Measurements from ENCODE around the gene PHACTR3. TPM values are rescaled to one million over a fixed set of nuclear protein-coding genes. Genes with fewer than 3 reads are reported as not detected.
"Not testable (repeated sequence)": the region's sequence is repeated elsewhere in the genome, so short reads cannot be mapped to it uniquely, and the experiment has no call there.

The PHACTR3 gene
- polyA plus RNA-seq, result 1.4 to 3.0 TPM (median 2.6 TPM) in 3 replicates
- polyA plus RNA-seq (2011; ENCODE audit: low read depth), result 8.9 TPM
- 0.92 and 2.5 TPM in 2 replicates for polyA plus RNA-seq (2011; cell fraction: cytosol; rRNA removed)
- 1.6 and 1.7 TPM in 2 replicates for polyA plus RNA-seq (2011; cell fraction: nucleus; rRNA removed)
- polyA plus RNA-seq (2012; ENCODE audit: low replicate concordance), result 1.3 and 3.9 TPM in 2 replicates
- polyA minus RNA-seq, result 0.99 to 1.3 TPM in 2 of 3 replicates, not detected in the other
- polyA minus RNA-seq (2011; cell fraction: cytosol; rRNA and poly(A)+ RNA removed), result not detected
- polyA minus RNA-seq (2011; cell fraction: nucleus; rRNA and poly(A)+ RNA removed), result 0.47 and 0.53 TPM in 2 replicates

- Histone ChIP-seq H3K9me3 (ENCODE audit: control insufficient read depth, low read depth, low read length) (no peaks in the 10 kb centered on the region), H3K27me3 (ENCODE audit: control insufficient read depth, extremely low read depth, insufficient read depth, low read length) (peaks cover 44% of the 10 kb centered on the region), H3K36me3 (ENCODE audit: control insufficient read depth in 2 of 2, extremely low read depth in 1 of 2, insufficient read depth in 2 of 2, low read length in 2 of 2) (no peaks in the 10 kb centered on the region), H4K20me1 (ENCODE audit: control insufficient read depth, extremely low read depth, insufficient read depth, low read length) (no peaks in the 10 kb centered on the region), H2AFZ (ENCODE audit: control insufficient read depth, low read length) (no peak within 1 kb of the TSS), H3K4me1 (ENCODE audit: control insufficient read depth, extremely low read depth, insufficient read depth, low read length) (no peaks in the 10 kb centered on the region), H3K79me2 (ENCODE audit: control insufficient read depth, insufficient read depth, low read length) (no peaks in the 10 kb centered on the region), H3K4me2 (ENCODE audit: control insufficient read depth, extremely low read depth, insufficient read depth, low read depth, low read length) (no peak within 1 kb of the TSS), H3K4me3 (ENCODE audit: control insufficient read depth in 2 of 3, extremely low read depth in 1 of 3, insufficient read depth in 2 of 3, low read depth in 1 of 3, low read length in 3 of 3) (no peak within 1 kb of the TSS), H3K27ac (ENCODE audit: control insufficient read depth, insufficient read depth, low read length) (no peak within 1 kb of the TSS), H3K9ac (ENCODE audit: control insufficient read depth, extremely low read depth, insufficient read depth, low read length) (no peak within 1 kb of the TSS), H3K9me1 (ENCODE audit: control insufficient read depth, extremely low read depth, insufficient read depth, low read length) (no peaks in the 10 kb centered on the region)
- DNase-seq (ENCODE audit: low read depth, low spot score) (no peak), FAIRE-seq (no peak)
- TF ChIP-seq EZH2 (IDR thresholded peaks at IDR 0.05; ENCODE audit: low read length), result no peak
- TF ChIP-seq, protein P1, sequence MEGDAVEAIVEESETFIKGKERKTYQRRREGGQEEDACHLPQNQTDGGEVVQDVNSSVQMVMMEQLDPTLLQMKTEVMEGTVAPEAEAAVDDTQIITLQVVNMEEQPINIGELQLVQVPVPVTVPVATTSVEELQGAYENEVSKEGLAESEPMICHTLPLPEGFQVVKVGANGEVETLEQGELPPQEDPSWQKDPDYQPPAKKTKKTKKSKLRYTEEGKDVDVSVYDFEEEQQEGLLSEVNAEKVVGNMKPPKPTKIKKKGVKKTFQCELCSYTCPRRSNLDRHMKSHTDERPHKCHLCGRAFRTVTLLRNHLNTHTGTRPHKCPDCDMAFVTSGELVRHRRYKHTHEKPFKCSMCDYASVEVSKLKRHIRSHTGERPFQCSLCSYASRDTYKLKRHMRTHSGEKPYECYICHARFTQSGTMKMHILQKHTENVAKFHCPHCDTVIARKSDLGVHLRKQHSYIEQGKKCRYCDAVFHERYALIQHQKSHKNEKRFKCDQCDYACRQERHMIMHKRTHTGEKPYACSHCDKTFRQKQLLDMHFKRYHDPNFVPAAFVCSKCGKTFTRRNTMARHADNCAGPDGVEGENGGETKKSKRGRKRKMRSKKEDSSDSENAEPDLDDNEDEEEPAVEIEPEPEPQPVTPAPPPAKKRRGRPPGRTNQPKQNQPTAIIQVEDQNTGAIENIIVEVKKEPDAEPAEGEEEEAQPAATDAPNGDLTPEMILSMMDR (optimal IDR thresholded peaks at IDR 0.05 in 1 of 3, IDR thresholded peaks at IDR 0.05 in 1 of 3, conservative IDR thresholded peaks at IDR 0.05 in 1 of 3; ENCODE audit: extremely low read depth in 1 of 3, insufficient read depth in 2 of 3, low read length in 3 of 3), result no peak
- dilution Hi-C loops (cut with MboI; ENCODE audit: extremely low pct_ligation_motif_present, low sequenced_read_pairs), result no loop called here
These were observed at the start of gene PHACTR3 for GRCh38 chr20:59603781-59604541. PHACTR3 (plus strand) TSS chr20:59604540; CDS start chr20:59605015, 475 bp downstream.

- H2AFZ ChIP-seq (ENCODE audit: control insufficient read depth, low read length); H3K9me1 ChIP-seq (ENCODE audit: control insufficient read depth, extremely low read depth, insufficient read depth, low read length); H3K9ac ChIP-seq (ENCODE audit: control insufficient read depth, extremely low read depth, insufficient read depth, low read length); H3K27ac ChIP-seq (ENCODE audit: control insufficient read depth, insufficient read depth, low read length); dilution Hi-C loops (cut with MboI; ENCODE audit: extremely low pct_ligation_motif_present, low sequenced_read_pairs); DNase-seq (ENCODE audit: low read depth, low spot score); H3K79me2 ChIP-seq (ENCODE audit: control insufficient read depth, insufficient read depth, low read length); H3K4me1 ChIP-seq (ENCODE audit: control insufficient read depth, extremely low read depth, insufficient read depth, low read length); H3K27me3 ChIP-seq (ENCODE audit: control insufficient read depth, extremely low read depth, insufficient read depth, low read length); H3K4me3 ChIP-seq (ENCODE audit: control insufficient read depth in 2 of 3, extremely low read depth in 1 of 3, insufficient read depth in 2 of 3, low read depth in 1 of 3, low read length in 3 of 3); H3K4me2 ChIP-seq (ENCODE audit: control insufficient read depth, extremely low read depth, insufficient read depth, low read depth, low read length); H3K9me3 ChIP-seq (ENCODE audit: control insufficient read depth, low read depth, low read length); H3K36me3 ChIP-seq (ENCODE audit: control insufficient read depth in 2 of 2, extremely low read depth in 1 of 2, insufficient read depth in 2 of 2, low read length in 2 of 2); FAIRE-seq; H4K20me1 ChIP-seq (ENCODE audit: control insufficient read depth, extremely low read depth, insufficient read depth, low read length): not testable (repeated sequence)
These were observed 46.4 kb upstream of the PHACTR3 start for GRCh38 chr20:59557733-59558529.
